Measurements from ENCODE around the gene TRAPPC10. TPM values are rescaled to one million over a fixed set of nuclear protein-coding genes. Genes with fewer than 3 reads are reported as not detected.

TRAPPC10 gene
- total and polyA plus RNA-seq, 2 donors (not counting 1 experiment from before 2014, with no cell fraction given), result 15.4 to 22.0 TPM

DNA sequence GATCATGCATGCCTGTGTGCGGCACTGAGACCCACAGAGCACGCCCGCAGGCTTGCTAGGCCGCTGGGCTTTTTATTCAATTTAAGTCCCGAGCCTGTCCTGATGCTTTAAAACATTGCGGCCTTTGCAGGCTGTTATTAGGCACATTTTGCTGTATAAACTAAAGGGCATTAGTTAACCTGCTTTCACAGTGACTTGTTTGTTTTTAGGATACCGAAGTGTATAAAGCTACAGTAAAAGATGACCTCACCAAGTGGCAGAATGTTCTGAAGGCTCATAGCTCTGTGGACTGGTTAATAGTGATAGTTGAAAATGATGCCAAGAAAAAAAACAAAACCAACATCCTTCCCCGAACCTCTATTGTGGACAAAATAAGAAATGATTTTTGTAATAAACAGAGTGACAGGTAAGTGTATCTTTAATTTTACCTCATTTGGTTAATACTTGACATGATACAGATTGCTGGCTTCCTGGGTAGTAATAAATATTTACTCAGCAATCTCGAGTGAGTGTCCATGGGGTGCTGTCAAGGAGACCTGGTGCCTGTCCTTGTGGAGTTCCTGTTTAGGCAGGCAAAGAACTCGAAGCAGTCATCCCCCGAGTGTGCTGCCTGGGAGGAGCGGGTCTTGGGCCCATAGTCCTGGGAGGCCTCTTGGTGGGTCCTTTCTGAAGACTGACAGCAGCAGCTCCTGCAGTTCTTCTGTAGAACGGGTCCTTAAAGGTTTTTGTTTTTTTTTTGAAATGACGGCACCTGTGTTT lies 40.1 kb downstream of the TRAPPC10 start:
- Histone ChIP-seq H4K20me1 (ENCODE audit: control insufficient read depth, extremely low read depth, insufficient read depth, low read length) (no peaks in the 10 kb centered on the region), H3K9ac (ENCODE audit: insufficient read depth, low read length) (no peak overlapping the region), H3K79me2 (ENCODE audit: control insufficient read depth, insufficient read depth, low read length) (peaks cover 12% of the 10 kb centered on the region), H3K4me3 (replicated peaks in 1 of 4; ENCODE audit: control extremely low read depth in 1 of 4, insufficient read depth in 1 of 4, low read depth in 3 of 4, low read length in 4 of 4) (no peak overlapping the region), H3K36me3 (ENCODE audit: control insufficient read depth, insufficient read depth, low read length) (no peaks in the 10 kb centered on the region), H3K4me2 (ENCODE audit: extremely low read depth, insufficient read depth, low read length) (no peak overlapping the region), H3K27ac (ENCODE audit: insufficient read depth, low read length) (peak overlapping the region; percentile 78), H2AFZ (ENCODE audit: low read length) (no peak overlapping the region), H3K9me3 (ENCODE audit: control insufficient read depth, insufficient read depth, low read depth, low read length) (no peaks in the 10 kb centered on the region), H3K27me3 (ENCODE audit: control insufficient read depth, insufficient read depth, low read length) (no peaks in the 10 kb centered on the region), H3K4me1 (ENCODE audit: control insufficient read depth, extremely low read depth, insufficient read depth, low read length) (peaks cover 2% of the 10 kb centered on the region)
- DNase-seq (ENCODE audit: low read depth in 2 of 2), result no peak
- no peak for TF ChIP-seq EZH2 (IDR thresholded peaks at IDR 0.05; ENCODE audit: low read length, missing control alignments)
- TF ChIP-seq, protein P1, sequence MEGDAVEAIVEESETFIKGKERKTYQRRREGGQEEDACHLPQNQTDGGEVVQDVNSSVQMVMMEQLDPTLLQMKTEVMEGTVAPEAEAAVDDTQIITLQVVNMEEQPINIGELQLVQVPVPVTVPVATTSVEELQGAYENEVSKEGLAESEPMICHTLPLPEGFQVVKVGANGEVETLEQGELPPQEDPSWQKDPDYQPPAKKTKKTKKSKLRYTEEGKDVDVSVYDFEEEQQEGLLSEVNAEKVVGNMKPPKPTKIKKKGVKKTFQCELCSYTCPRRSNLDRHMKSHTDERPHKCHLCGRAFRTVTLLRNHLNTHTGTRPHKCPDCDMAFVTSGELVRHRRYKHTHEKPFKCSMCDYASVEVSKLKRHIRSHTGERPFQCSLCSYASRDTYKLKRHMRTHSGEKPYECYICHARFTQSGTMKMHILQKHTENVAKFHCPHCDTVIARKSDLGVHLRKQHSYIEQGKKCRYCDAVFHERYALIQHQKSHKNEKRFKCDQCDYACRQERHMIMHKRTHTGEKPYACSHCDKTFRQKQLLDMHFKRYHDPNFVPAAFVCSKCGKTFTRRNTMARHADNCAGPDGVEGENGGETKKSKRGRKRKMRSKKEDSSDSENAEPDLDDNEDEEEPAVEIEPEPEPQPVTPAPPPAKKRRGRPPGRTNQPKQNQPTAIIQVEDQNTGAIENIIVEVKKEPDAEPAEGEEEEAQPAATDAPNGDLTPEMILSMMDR (conservative IDR thresholded peaks at IDR 0.05 in 1 of 2, IDR thresholded peaks at IDR 0.05 in 1 of 2; ENCODE audit: low read depth in 1 of 2, low read length in 2 of 2), result no peak

GRCh38 chr21:44052830-44053226 lies 40.7 kb downstream of the TRAPPC10 start:
- peaks cover 12% of the 10 kb centered on the region for H3K79me2 ChIP-seq (ENCODE audit: control insufficient read depth, insufficient read depth, low read length)
- no peaks in the 10 kb centered on the region for H3K27me3 ChIP-seq (ENCODE audit: control insufficient read depth, insufficient read depth, low read length)
- H4K20me1 ChIP-seq (ENCODE audit: control insufficient read depth, extremely low read depth, insufficient read depth, low read length), result no peaks in the 10 kb centered on the region
- H3K27ac ChIP-seq (ENCODE audit: insufficient read depth, low read length), result no peak overlapping the region
- no peak overlapping the region for H3K9ac ChIP-seq (ENCODE audit: insufficient read depth, low read length)
- H3K4me1 ChIP-seq (ENCODE audit: control insufficient read depth, extremely low read depth, insufficient read depth, low read length), result peaks cover 2% of the 10 kb centered on the region
- no peak for TF ChIP-seq EZH2 (IDR thresholded peaks at IDR 0.05; ENCODE audit: low read length, missing control alignments)
- TF ChIP-seq, protein P1 (conservative IDR thresholded peaks at IDR 0.05 in 1 of 2, IDR thresholded peaks at IDR 0.05 in 1 of 2; ENCODE audit: low read depth in 1 of 2, low read length in 2 of 2), result no peak
- no peak for DNase-seq (ENCODE audit: low read depth in 2 of 2)
- H3K4me2 ChIP-seq (ENCODE audit: extremely low read depth, insufficient read depth, low read length), result no peak overlapping the region
- H3K4me3 ChIP-seq (replicated peaks in 1 of 4; ENCODE audit: control extremely low read depth in 1 of 4, insufficient read depth in 1 of 4, low read depth in 3 of 4, low read length in 4 of 4), result no peak overlapping the region
- no peaks in the 10 kb centered on the region for H3K9me3 ChIP-seq (ENCODE audit: control insufficient read depth, insufficient read depth, low read depth, low read length)
- H3K36me3 ChIP-seq (ENCODE audit: control insufficient read depth, insufficient read depth, low read length), result no peaks in the 10 kb centered on the region
- H2AFZ ChIP-seq (ENCODE audit: low read length), result no peak overlapping the region

GRCh38 chr21:44053567-44053966 lies 41.5 kb downstream of the TRAPPC10 start:
- Histone ChIP-seq H3K27ac (ENCODE audit: insufficient read depth, low read length) (no peak overlapping the region), H3K4me1 (ENCODE audit: control insufficient read depth, extremely low read depth, insufficient read depth, low read length) (peaks cover 2% of the 10 kb centered on the region), H2AFZ (ENCODE audit: low read length) (no peak overlapping the region), H3K9ac (ENCODE audit: insufficient read depth, low read length) (no peak overlapping the region), H3K9me3 (ENCODE audit: control insufficient read depth, insufficient read depth, low read depth, low read length) (no peaks in the 10 kb centered on the region), H3K27me3 (ENCODE audit: control insufficient read depth, insufficient read depth, low read length) (no peaks in the 10 kb centered on the region), H3K36me3 (ENCODE audit: control insufficient read depth, insufficient read depth, low read length) (peaks cover 2% of the 10 kb centered on the region), H4K20me1 (ENCODE audit: control insufficient read depth, extremely low read depth, insufficient read depth, low read length) (no peaks in the 10 kb centered on the region), H3K79me2 (ENCODE audit: control insufficient read depth, insufficient read depth, low read length) (peaks cover 12% of the 10 kb centered on the region), H3K4me3 (replicated peaks in 1 of 4; ENCODE audit: control extremely low read depth in 1 of 4, insufficient read depth in 1 of 4, low read depth in 3 of 4, low read length in 4 of 4) (no peak overlapping the region), H3K4me2 (ENCODE audit: extremely low read depth, insufficient read depth, low read length) (no peak overlapping the region)
- no peak for DNase-seq (ENCODE audit: low read depth in 2 of 2)
- TF ChIP-seq EZH2 (IDR thresholded peaks at IDR 0.05; ENCODE audit: low read length, missing control alignments), result no peak
- TF ChIP-seq, protein P1 (conservative IDR thresholded peaks at IDR 0.05 in 1 of 2, IDR thresholded peaks at IDR 0.05 in 1 of 2; ENCODE audit: low read depth in 1 of 2, low read length in 2 of 2), result no peak

All from fibroblast of lung (primary cell).